Omental fat pad (tissue), 4 donors: Measurements from ENCODE around the gene KNTC1. TPM values are rescaled to one million over a fixed set of nuclear protein-coding genes. Genes with fewer than 3 reads are reported as not detected.
"Not testable (repeated sequence)": the region's sequence is repeated elsewhere in the genome, so short reads cannot be mapped to it uniquely, and the experiment has no call there.

ENCODE experiments used
- ATAC-seq: fragments of 150-250 bp; one replicate; pipeline ENCODE4 v1.9.1; 2016; ENCODE audit warnings: mild to moderate bottlenecking, moderate library complexity; ENCODE audit not compliant: low FRiP score
- DNase-seq: peaks from one replicate; pipeline ENCODE4 v3.0.0-alpha.2; 2019; ENCODE audit warnings: low spot score
- total RNA-seq, 4 donors: library from RNA; depleted of rRNA; stranded (reverse); fragments of >200 nt; gene quantifications; one replicate each; pipeline ENCODE4 v1.1.0, GENCODE V29; 2016
- TF ChIP-seq, protein P1 (sequence below), 3 donors: fragments of 450-650 bp; IDR thresholded peaks; one replicate each; pipeline ENCODE4 v1.5.1; 2016 to 2017; ENCODE audit warnings: antibody characterized with exemption in 3 of 3, mild to moderate bottlenecking in 3 of 3, moderate library complexity in 2 of 3

The KNTC1 gene
- total RNA-seq, 4 donors from 2014 or later: 7.4 to 24.4 (median 11.9) TPM

DNA sequence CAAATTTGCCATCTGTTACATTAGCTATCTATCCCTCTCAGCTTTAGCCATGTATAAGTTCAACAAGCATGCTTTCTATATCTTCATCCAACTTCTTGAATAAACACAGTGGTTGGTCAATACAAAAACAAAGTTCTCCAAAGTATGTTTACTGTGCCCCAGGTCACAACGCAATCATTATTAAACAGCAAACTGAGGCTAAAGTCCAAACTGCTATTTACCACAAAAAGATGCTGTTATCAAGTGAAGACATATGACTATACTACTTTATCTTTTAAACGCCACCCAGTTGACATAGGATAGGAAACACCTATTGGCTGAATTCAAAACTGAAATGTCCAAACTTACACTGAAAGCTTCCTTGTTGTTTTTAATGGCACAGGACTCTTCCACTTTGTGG is 38.0 kb upstream of the KNTC1 start:
- ATAC-seq (no peak), DNase-seq (no peak)
- TF ChIP-seq, protein P1, sequence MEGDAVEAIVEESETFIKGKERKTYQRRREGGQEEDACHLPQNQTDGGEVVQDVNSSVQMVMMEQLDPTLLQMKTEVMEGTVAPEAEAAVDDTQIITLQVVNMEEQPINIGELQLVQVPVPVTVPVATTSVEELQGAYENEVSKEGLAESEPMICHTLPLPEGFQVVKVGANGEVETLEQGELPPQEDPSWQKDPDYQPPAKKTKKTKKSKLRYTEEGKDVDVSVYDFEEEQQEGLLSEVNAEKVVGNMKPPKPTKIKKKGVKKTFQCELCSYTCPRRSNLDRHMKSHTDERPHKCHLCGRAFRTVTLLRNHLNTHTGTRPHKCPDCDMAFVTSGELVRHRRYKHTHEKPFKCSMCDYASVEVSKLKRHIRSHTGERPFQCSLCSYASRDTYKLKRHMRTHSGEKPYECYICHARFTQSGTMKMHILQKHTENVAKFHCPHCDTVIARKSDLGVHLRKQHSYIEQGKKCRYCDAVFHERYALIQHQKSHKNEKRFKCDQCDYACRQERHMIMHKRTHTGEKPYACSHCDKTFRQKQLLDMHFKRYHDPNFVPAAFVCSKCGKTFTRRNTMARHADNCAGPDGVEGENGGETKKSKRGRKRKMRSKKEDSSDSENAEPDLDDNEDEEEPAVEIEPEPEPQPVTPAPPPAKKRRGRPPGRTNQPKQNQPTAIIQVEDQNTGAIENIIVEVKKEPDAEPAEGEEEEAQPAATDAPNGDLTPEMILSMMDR (IDR thresholded peaks at IDR 0.05): no peak

DNA sequence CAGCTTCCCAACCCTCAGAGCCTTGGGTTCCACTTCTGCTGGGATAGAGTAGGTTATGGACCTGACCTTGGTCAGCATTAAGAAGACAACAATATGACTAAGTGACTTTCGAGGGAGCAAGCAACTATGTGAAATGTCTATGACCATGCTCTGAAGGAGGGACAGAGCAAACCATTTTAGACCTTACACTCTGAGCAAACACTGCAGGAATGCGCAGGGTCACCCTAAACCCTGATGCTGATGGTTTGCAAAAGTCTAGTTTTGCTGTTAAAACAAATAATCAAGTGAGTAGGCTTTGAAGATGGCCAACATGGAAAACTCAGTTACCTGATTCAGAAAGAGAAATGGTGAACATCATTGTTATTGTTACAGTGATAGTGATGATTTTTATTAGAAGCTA is 35.1 kb upstream of the KNTC1 start:
- DNase-seq (no peak), ATAC-seq (no peak)
- TF ChIP-seq, protein P1 (IDR thresholded peaks at IDR 0.05): no peak

DNA sequence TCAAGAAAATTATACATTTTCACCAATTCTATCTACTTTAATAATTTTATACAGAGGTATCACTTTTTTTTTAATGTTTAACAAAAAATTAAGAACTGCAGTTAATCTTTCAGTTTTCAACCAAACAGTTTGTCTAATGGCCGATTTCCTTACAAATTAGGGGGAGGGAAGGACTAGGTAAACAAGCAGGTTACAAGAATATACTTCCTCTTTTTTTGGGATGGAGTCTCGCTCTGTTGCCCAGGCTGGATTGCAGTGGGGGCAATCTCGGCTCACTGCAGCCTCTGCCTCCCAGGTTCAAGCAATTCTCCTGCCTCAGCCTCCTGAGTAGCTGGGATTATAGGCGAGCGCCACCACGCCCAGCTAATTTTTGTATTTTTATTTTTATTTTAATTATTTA is 33.8 kb upstream of the KNTC1 start:
- DNase-seq: not testable (repeated sequence)

DNA sequence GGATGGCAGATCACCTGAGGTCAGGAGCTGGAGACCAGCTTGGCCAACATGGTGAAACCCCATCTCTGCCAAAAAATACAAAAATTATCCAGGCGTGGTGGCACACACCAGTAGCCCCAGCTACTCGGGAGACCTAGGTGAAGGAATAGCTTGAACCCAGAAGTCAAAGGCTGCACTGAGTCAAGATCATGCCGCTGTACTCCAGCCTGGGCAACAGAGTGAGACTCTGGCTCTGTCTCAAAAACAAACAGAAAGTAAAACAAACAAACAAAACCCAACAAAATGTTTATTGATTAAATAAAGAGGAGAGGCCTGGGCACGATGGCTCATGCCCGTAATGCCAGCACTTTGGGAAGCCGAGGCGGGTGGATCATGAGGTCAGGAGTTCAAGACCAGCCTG is 31.8 kb upstream of the KNTC1 start:
- TF ChIP-seq, protein P1 (IDR thresholded peaks at IDR 0.05): no peak
- ATAC-seq (no peak), DNase-seq (no peak)

More for the DNA sequence above, 33.8 kb upstream of the KNTC1 start:
- not testable (repeated sequence) for ATAC-seq

DNA sequence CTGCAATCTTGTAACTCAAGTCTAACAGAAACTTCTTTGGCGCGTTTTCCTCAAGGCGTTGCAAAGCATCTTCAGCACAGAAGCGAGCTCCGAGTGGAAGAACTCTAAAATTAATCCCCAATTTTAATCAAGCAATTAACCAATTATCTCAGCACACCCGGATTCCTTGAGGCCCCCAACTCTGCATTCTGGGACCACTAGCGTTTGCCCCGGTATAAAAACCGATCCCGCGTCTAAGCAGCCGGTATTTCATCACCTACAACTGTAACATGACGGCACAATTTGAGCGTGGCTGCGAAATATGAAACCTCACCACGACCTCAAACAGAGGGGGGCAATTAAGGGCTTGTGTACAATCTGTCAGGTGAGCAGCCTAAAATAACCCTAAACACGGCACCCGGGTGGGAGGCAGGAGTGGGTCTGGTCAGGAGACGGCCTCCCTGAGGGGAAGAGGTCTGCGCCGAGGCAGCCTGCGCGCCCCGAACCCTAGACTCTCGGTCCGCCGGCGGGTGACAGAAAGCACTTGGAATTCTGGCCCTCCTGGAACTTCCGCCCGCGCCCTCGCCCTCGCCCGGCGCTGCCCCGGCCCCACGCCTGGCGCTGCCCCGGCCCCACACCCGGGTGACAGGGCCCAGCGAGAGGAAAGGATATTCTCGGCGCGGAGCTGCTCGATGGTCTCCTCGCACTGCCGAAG is 26.9 kb upstream of the KNTC1 start:
- TF ChIP-seq, protein P1 (IDR thresholded peaks at IDR 0.05): no peak
- DNase-seq (no peak), ATAC-seq (peak; percentile 52)

DNA sequence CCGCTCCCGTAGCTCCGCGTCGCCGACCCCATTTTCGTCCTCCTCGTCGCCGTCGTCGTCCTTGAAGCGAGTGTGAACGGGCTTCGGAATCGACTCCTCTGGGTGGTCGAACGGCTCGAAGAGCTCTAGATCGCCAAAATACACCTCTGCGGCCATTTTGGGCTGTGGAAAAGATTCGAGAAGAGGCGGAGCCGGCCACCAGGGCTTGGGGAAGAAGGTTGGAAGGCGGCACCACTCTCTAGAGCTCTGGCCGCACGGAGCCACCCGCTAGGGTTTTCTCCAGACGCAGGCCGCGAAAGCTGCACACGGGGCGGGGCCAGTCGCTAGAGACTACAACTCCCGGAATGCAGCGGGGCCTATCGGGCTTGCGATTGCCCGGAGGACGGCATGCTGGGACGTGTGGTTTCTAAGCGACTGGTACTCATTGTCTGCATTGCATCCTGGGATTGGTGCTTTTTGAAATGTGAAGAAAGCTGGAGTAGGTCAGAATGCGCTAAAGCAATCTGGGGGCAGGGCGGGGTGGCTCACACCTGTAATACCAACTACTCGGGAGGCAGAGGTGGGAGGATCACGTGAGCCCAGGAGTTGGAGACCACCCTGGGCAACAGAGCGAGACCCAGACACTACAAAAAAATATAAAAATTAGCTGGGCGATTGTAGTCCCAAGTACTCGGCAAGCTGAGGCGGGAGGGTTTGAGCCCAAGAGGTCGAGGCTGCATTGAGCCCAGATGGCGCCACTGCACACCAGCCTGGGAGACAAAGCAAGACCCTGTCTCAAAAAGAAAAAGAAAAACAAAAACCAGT is 26.2 kb upstream of the KNTC1 start, which contains the start of gene ZCCHC8:
Gene ZCCHC8 (minus strand): TSS at position 248 of the 804 bp plus-strand sequence. CDS start 92 bp downstream, at position 156.
- TF ChIP-seq, protein P1 (IDR thresholded peaks at IDR 0.05): no peak
- DNase-seq (peak; percentile 91), ATAC-seq (peak; percentile 99)

DNA sequence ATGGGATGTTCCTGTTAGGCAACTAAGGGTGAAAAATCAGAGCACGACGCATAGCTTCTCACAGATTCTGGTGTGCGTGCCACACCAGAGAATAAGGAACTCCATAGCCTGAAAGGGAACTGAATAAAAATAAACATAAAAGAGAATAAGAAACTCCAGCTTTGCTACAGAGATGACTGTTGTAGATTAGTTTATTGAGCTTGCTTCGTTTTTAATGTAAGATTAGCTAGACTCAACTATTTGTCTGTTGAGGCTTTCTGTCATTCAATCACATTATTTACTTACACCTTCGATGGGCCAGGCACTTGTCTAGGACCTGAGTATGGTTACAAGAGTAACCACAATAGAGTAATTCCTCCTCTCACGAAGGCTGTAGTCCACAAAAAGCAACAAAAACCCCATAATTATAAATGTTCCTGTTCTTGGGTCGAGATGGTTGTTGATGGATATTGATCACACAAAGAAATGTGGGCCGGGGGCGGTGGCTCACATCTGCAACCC is 25.5 kb upstream of the KNTC1 start:
- TF ChIP-seq, protein P1 (IDR thresholded peaks at IDR 0.05): no peak
- ATAC-seq (no peak), DNase-seq (no peak)
